Karpas-422 (cell line): ENCODE data around the gene MYOG. TPM values are rescaled to one million over a fixed set of nuclear protein-coding genes. Genes with fewer than 3 reads are reported as not detected.

Experiments
- DNase-seq: peaks from one replicate; pipeline ENCODE4 v3.0.0-alpha.2; 2015
- H2AFZ ChIP-seq: fragments of 200-600 bp; sonication (generic); 2 replicates; pipeline ENCODE4 v1.6.1; 2014; ENCODE audit warnings: antibody characterized with exemption, low read length, mixed read lengths
- H3K27ac ChIP-seq: fragments of 200-600 bp; sonication (generic); 2 replicates; pipeline ENCODE4 v1.5.1; 2014; ENCODE audit warnings: mild to moderate bottlenecking, low read length, moderate library complexity
- H3K27me3 ChIP-seq: fragments of 200-600 bp; sonication (generic); 2 replicates; pipeline ENCODE4 v1.6.1; 2014; ENCODE audit warnings: low read length, mixed read lengths
- H3K36me3 ChIP-seq: fragments of 200-600 bp; sonication (generic); 2 replicates; pipeline ENCODE4 v1.6.1; 2014; ENCODE audit warnings: low read length, mixed read lengths; ENCODE audit not compliant: insufficient read depth
- H3K4me1 ChIP-seq: fragments of 200-600 bp; sonication (generic); 2 replicates; pipeline ENCODE4 v1.6.1; 2014; ENCODE audit warnings: mild to moderate bottlenecking, low read length, mixed read lengths
- H3K4me2 ChIP-seq: fragments of 200-600 bp; sonication (generic); 2 replicates; pipeline ENCODE4 v1.6.1; 2014; ENCODE audit warnings: low read length, low read depth, mild to moderate bottlenecking; ENCODE audit not compliant: poor library complexity, severe bottlenecking
- H3K4me3 ChIP-seq: fragments of 200-600 bp; sonication (generic); 2 replicates; pipeline ENCODE4 v1.5.1; 2014; ENCODE audit warnings: mild to moderate bottlenecking, antibody characterized with exemption, low read length, mixed read lengths
- H3K79me2 ChIP-seq: fragments of 200-600 bp; sonication (generic); 2 replicates; pipeline ENCODE4 v1.6.1; 2014; ENCODE audit warnings: mild to moderate bottlenecking, low read length, mixed read lengths
- H3K9ac ChIP-seq: fragments of 200-600 bp; sonication (generic); 2 replicates; pipeline ENCODE4 v1.6.0; 2014; ENCODE audit warnings: low read length
- H3K9me2 ChIP-seq: fragments of 200-600 bp; sonication (generic), shearing (Covaris generic); replicated peaks from 2 replicates; pipeline ENCODE4 v1.6.0; 2014; ENCODE audit warnings: mild to moderate bottlenecking, low read length, moderate library complexity; ENCODE audit not compliant: insufficient read depth
- H3K9me3 ChIP-seq: fragments of 300-700, 200-600 bp; sonication (generic); 2 replicates; pipeline ENCODE4 v1.6.1; 2014; ENCODE audit warnings: low read length, mixed read lengths
- H4K20me1 ChIP-seq: fragments of 200-600 bp; sonication (generic); 2 replicates; pipeline ENCODE4 v1.6.1; 2014; ENCODE audit warnings: mild to moderate bottlenecking, antibody characterized with exemption, low read length, low read depth; ENCODE audit not compliant: insufficient read depth
- total RNA-seq: library from RNA; depleted of rRNA; stranded (reverse); fragments of >200 nt; shearing (Covaris generic); gene quantifications from 2 replicates; pipeline ENCODE4 v1.2.3, GENCODE V29; 2014; ENCODE audit warnings: low replicate concordance

The MYOG gene
- total RNA-seq, 1 experiment from 2014 or later, result not detected

GRCh38 chr1:203060115-203060514 lies 25.7 kb downstream of the MYOG start:
- no peak overlapping the region for H3K27ac ChIP-seq
- no peaks in the 10 kb centered on the region for H3K4me1 ChIP-seq
- no peak overlapping the region for H3K4me3 ChIP-seq
- no peaks in the 10 kb centered on the region for H3K36me3 ChIP-seq
- no peak for DNase-seq
- no peaks in the 10 kb centered on the region for H4K20me1 ChIP-seq
- no peaks in the 10 kb centered on the region for H3K9me2 ChIP-seq
- H3K9me3 ChIP-seq, result no peaks in the 10 kb centered on the region
- no peak overlapping the region for H2AFZ ChIP-seq
- no peak overlapping the region for H3K9ac ChIP-seq
- H3K27me3 ChIP-seq, result no peaks in the 10 kb centered on the region
- no peak overlapping the region for H3K4me2 ChIP-seq
- no peaks in the 10 kb centered on the region for H3K79me2 ChIP-seq

DNA sequence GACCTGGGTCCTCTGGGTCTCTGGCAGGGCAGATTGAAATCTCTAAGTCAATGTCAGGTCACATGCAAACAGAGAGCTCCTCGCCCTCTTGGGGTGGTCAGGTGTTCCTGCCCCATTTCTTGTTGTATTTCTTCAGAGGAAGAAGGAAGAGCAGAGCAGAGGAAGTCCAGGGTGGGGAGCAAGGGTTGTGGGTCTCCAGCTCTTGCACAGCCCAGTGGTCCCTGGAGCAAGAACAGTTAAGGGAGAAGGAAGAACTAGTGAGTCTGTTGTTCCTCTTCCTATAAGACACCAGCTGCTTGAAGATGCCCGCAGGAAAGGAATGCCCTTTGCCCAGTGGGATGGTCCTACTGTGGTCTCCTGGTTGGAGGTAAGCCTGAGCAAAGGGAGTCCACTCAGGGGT lies 26.3 kb downstream of the MYOG start:
- Histone ChIP-seq H3K4me2 (no peak overlapping the region), H2AFZ (no peak overlapping the region), H4K20me1 (no peaks in the 10 kb centered on the region), H3K4me3 (no peak overlapping the region), H3K9ac (no peak overlapping the region), H3K9me2 (no peaks in the 10 kb centered on the region), H3K27ac (no peak overlapping the region), H3K9me3 (no peaks in the 10 kb centered on the region), H3K79me2 (no peaks in the 10 kb centered on the region), H3K27me3 (no peaks in the 10 kb centered on the region), H3K4me1 (no peaks in the 10 kb centered on the region), H3K36me3 (no peaks in the 10 kb centered on the region)
- DNase-seq, result no peak

DNA sequence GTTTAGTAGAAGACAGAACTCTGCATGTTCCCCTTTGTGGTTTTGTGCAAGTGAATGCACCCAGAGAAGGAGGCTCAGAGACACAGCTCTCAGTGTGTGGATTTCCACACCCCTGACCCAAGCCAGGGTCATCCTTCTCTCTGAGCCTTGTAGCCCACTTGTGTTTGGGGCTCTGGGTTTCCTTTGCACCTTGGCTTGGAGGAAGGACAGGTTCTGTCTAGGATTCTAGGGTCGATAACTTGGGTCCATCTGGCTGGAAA lies 27.2 kb downstream of the MYOG start:
- Histone ChIP-seq H3K4me1 (no peaks in the 10 kb centered on the region), H3K27ac (no peak overlapping the region), H3K36me3 (no peaks in the 10 kb centered on the region), H3K9me2 (no peaks in the 10 kb centered on the region), H3K9ac (no peak overlapping the region), H3K27me3 (no peaks in the 10 kb centered on the region), H3K9me3 (no peaks in the 10 kb centered on the region), H3K4me2 (no peak overlapping the region), H2AFZ (no peak overlapping the region), H3K79me2 (no peaks in the 10 kb centered on the region), H3K4me3 (no peak overlapping the region), H4K20me1 (no peaks in the 10 kb centered on the region)
- no peak for DNase-seq

GRCh38 chr1:203057911-203058675 lies 27.7 kb downstream of the MYOG start:
- no peaks in the 10 kb centered on the region for H3K4me1 ChIP-seq
- no peak overlapping the region for H3K4me2 ChIP-seq
- no peaks in the 10 kb centered on the region for H3K36me3 ChIP-seq
- no peak overlapping the region for H2AFZ ChIP-seq
- no peaks in the 10 kb centered on the region for H3K9me3 ChIP-seq
- no peak overlapping the region for H3K4me3 ChIP-seq
- H3K79me2 ChIP-seq, result no peaks in the 10 kb centered on the region
- DNase-seq, result no peak
- no peak overlapping the region for H3K27ac ChIP-seq
- no peaks in the 10 kb centered on the region for H4K20me1 ChIP-seq
- no peaks in the 10 kb centered on the region for H3K9me2 ChIP-seq
- no peaks in the 10 kb centered on the region for H3K27me3 ChIP-seq
- H3K9ac ChIP-seq, result no peak overlapping the region

GRCh38 chr1:203056516-203056915 lies 29.3 kb downstream of the MYOG start:
- H3K79me2 ChIP-seq, result no peaks in the 10 kb centered on the region

DNA sequence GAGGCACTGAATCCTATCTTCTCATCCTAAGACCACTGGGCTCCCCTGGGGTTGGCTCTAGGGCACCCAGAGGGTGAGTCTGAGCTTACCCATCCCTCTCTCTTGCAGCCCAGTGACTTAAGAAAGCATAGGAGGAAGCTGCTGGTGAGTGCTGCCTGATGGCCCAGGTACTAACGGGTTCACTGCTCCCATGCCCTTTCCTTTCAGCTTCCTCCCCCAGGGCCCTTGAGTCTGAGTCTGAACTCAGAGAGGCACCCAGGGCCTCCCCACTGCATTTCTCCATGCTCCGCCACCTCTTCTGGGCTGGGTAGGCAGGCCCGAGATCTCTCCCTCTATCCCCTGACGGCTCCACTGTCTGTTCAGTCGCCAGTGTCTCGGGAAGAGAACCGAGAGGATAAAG lies 29.8 kb downstream of the MYOG start:
- Histone ChIP-seq H3K27me3 (no peaks in the 10 kb centered on the region), H3K9me3 (no peaks in the 10 kb centered on the region), H3K4me3 (no peak overlapping the region), H3K9ac (no peak overlapping the region), H3K79me2 (no peaks in the 10 kb centered on the region), H3K36me3 (no peaks in the 10 kb centered on the region), H3K4me2 (no peak overlapping the region), H2AFZ (no peak overlapping the region), H3K4me1 (no peaks in the 10 kb centered on the region), H3K9me2 (no peaks in the 10 kb centered on the region), H4K20me1 (no peaks in the 10 kb centered on the region), H3K27ac (no peak overlapping the region)
- DNase-seq, result no peak

More at GRCh38 chr1:203056516-203056915, 29.3 kb downstream of the MYOG start:
- peak; percentile 50 for DNase-seq
- Histone ChIP-seq H3K27ac (no peak overlapping the region), H3K4me3 (no peak overlapping the region), H3K4me2 (no peak overlapping the region), H3K9me2 (no peaks in the 10 kb centered on the region), H3K36me3 (no peaks in the 10 kb centered on the region), H4K20me1 (no peaks in the 10 kb centered on the region), H3K9me3 (no peaks in the 10 kb centered on the region), H3K4me1 (no peaks in the 10 kb centered on the region), H2AFZ (no peak overlapping the region), H3K9ac (no peak overlapping the region), H3K27me3 (no peaks in the 10 kb centered on the region)

GRCh38 chr1:203055161-203055799 lies 30.5 kb downstream of the MYOG start:
- no peaks in the 10 kb centered on the region for H3K4me1 ChIP-seq

DNA sequence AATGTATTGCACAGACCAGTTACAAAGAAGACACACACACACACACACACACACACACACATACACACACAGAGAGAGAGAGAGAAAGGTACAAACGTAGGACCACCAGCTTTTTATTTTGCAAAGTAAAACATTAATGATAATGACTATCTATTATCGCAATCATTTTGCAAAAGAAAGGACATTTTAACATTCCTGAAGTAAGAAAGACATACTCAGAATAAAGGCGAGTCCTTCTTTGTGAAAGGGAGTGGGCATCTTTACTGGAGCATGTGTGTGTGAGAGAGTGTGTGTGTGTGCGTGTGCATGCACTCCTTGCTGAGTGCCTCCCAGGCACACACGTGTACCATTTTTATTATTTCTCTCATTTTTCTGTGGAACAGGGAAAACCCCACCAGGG lies 31.2 kb downstream of the MYOG start:
- no peaks in the 10 kb centered on the region for H3K9me3 ChIP-seq
- no peaks in the 10 kb centered on the region for H4K20me1 ChIP-seq
- H3K4me2 ChIP-seq, result no peak overlapping the region
- H3K9ac ChIP-seq, result no peak overlapping the region
- no peak overlapping the region for H2AFZ ChIP-seq
- H3K27me3 ChIP-seq, result no peaks in the 10 kb centered on the region
- H3K27ac ChIP-seq, result no peak overlapping the region
- H3K36me3 ChIP-seq, result no peaks in the 10 kb centered on the region
- H3K4me3 ChIP-seq, result no peak overlapping the region
- no peaks in the 10 kb centered on the region for H3K79me2 ChIP-seq
- H3K9me2 ChIP-seq, result no peaks in the 10 kb centered on the region
- no peaks in the 10 kb centered on the region for H3K4me1 ChIP-seq
- no peak for DNase-seq

More at GRCh38 chr1:203055161-203055799, 30.5 kb downstream of the MYOG start:
- Histone ChIP-seq H3K9me2 (no peaks in the 10 kb centered on the region), H2AFZ (no peak overlapping the region), H3K27me3 (no peaks in the 10 kb centered on the region), H3K27ac (no peak overlapping the region), H3K36me3 (no peaks in the 10 kb centered on the region), H3K79me2 (no peaks in the 10 kb centered on the region), H3K4me2 (no peak overlapping the region), H3K4me3 (no peak overlapping the region), H4K20me1 (no peaks in the 10 kb centered on the region), H3K9me3 (no peaks in the 10 kb centered on the region), H3K9ac (no peak overlapping the region)
- DNase-seq, result no peak
